GM18951 (cell line): ENCODE measurements around the gene LPP.

Experiments used
- POLR2A ChIP-seq: IDR thresholded peaks from 4 replicates; pipeline ENCODE4 v1.6.1; 2011; ENCODE audit warnings: mild to moderate bottlenecking; ENCODE audit not compliant: insufficient read length, insufficient read depth; ENCODE audit errors: extremely low read depth
- in situ Hi-C: fragments of 300-500 bp; cut with MboI; formaldehyde crosslinking; loops from one replicate; pipeline ENCODE4 v1.12.0; 2022; ENCODE audit warnings: low sequenced_read_pairs, mixed read lengths, inconsistent platforms; ENCODE audit not compliant: unreplicated experiment

LPP gene

GRCh38 chr3:188508454-188508853 is 354.5 kb downstream of the LPP start:
- in situ Hi-C loops = no loop called here
- TF ChIP-seq POLR2A = no peak

- in situ Hi-C loops = no loop called here
- TF ChIP-seq POLR2A = no peak
Measured at GRCh38 chr3:188509316-188509715, 355.4 kb downstream of the LPP start.

- no peak for TF ChIP-seq POLR2A
- in situ Hi-C loops = no loop called here
Measured at GRCh38 chr3:188510366-188510765, 356.4 kb downstream of the LPP start.

- in situ Hi-C loops = no loop called here
- no peak for TF ChIP-seq POLR2A
Measured at GRCh38 chr3:188513662-188514328, 359.8 kb downstream of the LPP start.

DNA sequence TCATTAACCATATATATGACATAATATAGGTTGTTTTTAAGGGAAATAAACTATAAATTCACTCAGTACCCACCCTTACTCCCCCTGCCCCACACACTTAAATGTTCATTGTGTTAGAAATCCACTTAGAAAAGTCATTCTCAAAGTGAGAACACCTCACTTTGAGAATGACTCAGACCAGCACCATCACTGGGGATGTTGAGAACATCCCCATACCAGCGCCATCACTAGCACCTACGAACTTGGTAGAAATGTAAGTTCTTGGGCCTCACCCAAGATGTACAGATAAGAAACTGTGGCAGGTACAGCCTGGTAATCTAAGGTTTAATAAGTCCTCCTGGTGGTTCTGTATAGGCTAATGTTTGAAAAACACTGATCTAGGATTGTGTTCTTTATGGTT is 362.6 kb downstream of the LPP start:
- in situ Hi-C loops = no loop called here
- no peak for TF ChIP-seq POLR2A

DNA sequence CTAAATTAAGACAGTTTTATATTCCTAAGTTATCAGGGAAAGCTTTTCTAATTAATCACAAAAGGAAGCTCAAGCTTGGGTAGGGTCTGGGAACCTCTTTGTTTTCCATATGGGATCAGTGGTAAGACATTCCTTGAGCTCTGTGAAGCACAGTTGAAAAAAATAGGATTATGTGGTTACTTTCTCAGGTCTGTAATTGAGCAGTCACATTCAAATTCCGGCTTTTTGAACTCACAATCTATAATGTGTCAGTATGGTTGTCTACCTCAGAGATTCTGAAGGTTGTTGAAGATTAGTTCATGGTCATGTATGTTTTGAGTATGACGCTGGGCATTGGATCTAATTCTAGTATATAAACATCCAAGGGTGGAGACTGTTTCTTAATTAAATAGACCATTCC is 364.5 kb downstream of the LPP start:
- in situ Hi-C loops = no loop called here
- no peak for TF ChIP-seq POLR2A

DNA sequence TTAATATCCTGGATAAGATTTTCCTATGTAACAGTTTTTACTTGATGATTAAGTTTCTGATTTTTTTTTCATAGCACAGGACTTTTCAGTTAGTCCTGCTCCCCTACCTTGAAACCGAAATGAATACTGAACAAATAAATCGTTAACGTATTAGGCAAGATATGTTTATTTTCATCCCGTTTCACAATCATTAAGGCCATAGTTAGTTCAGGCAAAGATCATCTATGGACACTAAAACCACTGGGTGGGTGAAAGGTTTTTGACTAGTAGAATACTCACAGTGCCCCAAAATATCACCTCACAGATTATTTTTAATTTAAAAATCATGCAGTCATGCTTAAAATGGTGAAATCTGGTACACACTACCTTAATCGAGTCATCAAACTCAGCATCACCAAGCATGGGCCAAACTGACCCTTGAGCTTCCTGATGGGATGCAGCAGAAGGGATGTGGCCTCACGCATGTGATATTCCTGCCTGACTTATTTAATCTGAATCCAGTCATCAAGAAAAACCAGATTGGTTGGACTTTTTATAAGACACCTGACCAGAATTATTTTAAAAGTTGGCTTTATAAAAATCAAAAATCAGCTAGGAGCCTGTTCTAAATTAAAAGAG is 365.0 kb downstream of the LPP start:
- TF ChIP-seq POLR2A = no peak
- in situ Hi-C loops = no loop called here

GRCh38 chr3:188520466-188520865 is 366.5 kb downstream of the LPP start:
- in situ Hi-C loops = no loop called here
- TF ChIP-seq POLR2A = no peak

DNA sequence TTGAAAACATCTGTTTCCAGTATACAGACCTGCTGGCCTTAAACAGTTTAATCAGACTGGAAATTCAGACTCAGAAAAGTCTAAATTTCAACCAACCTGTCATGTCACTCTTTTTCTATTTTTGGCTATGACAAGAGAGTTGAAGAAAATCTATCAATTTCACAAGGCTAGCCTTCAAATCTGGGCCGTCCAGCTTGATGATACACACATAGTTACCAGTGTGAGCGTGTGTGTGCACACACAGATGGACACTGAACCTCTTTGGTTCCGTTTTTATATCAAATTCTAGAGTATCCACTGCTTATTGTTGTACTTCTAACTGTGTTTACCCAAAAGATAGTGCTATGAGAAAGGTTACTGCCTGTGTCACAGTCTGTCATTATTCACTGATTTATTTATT is 368.2 kb downstream of the LPP start:
- in situ Hi-C loops = no loop called here
- TF ChIP-seq POLR2A = no peak

- TF ChIP-seq POLR2A = no peak
- in situ Hi-C loops = no loop called here
Measured at GRCh38 chr3:188523291-188523690, 369.3 kb downstream of the LPP start.

- no peak for TF ChIP-seq POLR2A
- in situ Hi-C loops = no loop called here
Measured at GRCh38 chr3:188524052-188524451, 370.1 kb downstream of the LPP start.

GRCh38 chr3:188526057-188526456 is 372.1 kb downstream of the LPP start:
- TF ChIP-seq POLR2A = no peak
- in situ Hi-C loops = no loop called here

DNA sequence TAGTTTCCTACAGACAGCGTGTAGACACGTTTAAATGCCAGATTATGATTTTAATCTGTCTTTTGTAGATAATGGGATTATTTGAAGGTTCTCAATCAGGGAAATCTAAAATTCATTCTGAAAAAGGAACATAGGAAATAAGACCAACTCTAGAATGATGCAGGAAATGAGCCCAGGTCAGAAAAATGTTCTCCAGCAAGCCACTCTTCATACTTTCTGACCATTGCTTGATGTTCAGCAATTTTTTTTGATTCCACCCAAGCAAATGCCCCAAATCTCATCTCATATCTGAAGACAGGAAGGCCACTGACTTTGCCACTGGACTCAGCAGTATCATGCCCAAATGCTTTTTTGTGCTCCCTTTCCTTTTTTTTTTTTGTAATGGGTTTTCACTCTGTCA is 373.4 kb downstream of the LPP start:
- TF ChIP-seq POLR2A = no peak
- in situ Hi-C loops = no loop called here

DNA sequence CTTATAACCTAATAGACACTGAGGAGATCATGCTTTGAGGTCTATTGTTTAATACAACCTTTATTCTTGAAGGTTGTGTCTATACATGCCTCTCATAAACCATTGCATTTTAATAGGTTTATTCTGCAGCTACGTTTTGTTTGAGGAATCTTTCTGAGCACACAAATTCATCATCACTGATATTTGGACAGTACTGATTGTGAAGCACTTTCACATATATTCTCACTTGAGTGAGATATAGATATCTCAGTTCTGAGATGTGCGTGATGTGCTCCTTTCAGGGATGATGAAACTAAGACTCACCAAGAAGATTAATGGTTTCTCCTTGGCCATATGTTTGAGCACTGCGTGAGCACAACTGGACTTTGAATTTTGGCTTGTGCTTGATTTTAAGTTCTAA is 374.4 kb downstream of the LPP start:
- in situ Hi-C loops = no loop called here
- TF ChIP-seq POLR2A = no peak
